ENCODE data around the gene OSBPL10. TPM values are rescaled to one million over a fixed set of nuclear protein-coding genes. Genes with fewer than 3 reads are reported as not detected.

The OSBPL10 gene
- polyA plus RNA-seq, 6 donors from 2014 or later, result 28.7 to 65.6 (median 40.0) TPM

- ATAC-seq (ENCODE audit: low read depth in 2 of 2), result peak; percentile 80 to 84
- H3K9me3 Mint-ChIP-seq, result peaks cover 0 to 1% (median 0%) of the 10 kb centered on the region in 7 donors
- peak overlapping the region; percentile 83 to 95 (median 90) for H3K27ac Mint-ChIP-seq
Observed at GRCh38 chr3:31980530-31981205, 394 bp downstream of the OSBPL10 start.

DNA sequence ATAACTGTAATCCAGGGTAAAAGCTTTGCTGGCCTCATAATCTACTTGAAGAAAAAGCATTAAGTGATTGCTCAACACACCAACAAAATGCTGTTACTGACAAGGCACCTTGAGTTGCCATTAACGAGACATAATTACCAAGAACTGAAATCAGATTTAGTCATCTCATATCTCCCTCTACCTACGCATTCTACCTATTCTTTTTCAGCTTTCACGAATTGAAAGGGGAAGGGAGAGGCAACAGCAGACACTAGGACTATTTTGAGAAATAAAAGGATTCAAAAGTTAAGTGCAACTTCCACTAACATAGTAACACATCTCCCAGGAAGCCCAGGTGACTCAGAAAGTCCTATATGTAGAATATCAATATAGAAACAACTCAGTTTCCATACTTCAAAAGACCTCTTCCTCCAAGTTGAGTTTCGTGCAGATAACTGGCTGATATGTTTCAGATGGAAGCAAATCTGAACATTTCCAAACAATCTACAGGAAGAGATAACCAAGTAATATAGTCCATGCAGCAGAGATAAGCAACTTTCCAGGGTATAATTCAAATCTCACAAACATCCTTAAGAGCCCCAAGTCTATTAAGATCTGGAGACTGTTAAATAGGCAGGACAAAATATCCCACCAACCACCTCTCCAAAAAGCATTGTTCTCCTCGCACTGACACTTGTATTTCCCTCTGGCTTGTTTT is 1.9 kb downstream of the OSBPL10 start:
- DNase-seq (no peak), ATAC-seq (ENCODE audit: low read depth in 2 of 2) (no peak)
- H3K4me1 Mint-ChIP-seq, result peaks cover 77 to 82% (median 80%) of the 10 kb centered on the region in 3 donors
- H3K9me3 Mint-ChIP-seq, result peaks cover 0 to 3% (median 0%) of the 10 kb centered on the region in 7 donors
- H3K27me3 Mint-ChIP-seq, result no peaks in the 10 kb centered on the region
- peak overlapping the region in 5 of 6 donors; percentile 46 to 95 (median 84) for H3K27ac Mint-ChIP-seq
- H3K4me3 Mint-ChIP-seq, result peak overlapping the region; percentile 88 to 100 (median 95)
- peaks cover 6 to 20% of the 10 kb centered on the region in 2 donors for H3K36me3 Mint-ChIP-seq

More at GRCh38 chr3:31980530-31981205, 394 bp downstream of the OSBPL10 start:
- Mint-ChIP-seq H3K36me3 (peaks cover 6 to 20% of the 10 kb centered on the region in 2 donors), H3K4me1 (peaks cover 79 to 80% (median 80%) of the 10 kb centered on the region in 3 donors), H3K27me3 (no peaks in the 10 kb centered on the region), H3K4me3 (peak overlapping the region; percentile 88 to 100 (median 96))
- DNase-seq, result peak; percentile 74

DNA sequence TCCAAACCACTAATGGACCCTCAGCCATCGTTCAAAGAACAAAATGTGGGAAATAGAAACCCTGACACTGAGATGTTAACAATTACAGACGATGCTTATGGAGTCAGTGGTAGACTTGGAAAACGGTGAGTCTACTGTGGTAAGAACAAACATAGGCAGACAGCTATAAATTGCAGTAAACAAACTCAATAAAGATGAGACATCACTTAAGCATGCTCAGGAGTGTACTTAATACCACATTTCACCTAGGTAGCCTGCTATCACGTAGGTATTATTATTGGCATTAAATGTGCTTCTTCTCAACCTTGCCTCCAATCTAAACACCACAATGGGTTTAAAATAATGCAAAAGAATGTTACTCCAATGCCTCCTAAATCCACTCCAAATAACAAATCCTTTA is 2.5 kb downstream of the OSBPL10 start:
- ATAC-seq (ENCODE audit: low read depth in 2 of 2), result no peak
- H3K27ac Mint-ChIP-seq, result peak overlapping the region in 4 of 6 donors; percentile 28 to 95 (median 68)
- peak overlapping the region; percentile 88 to 100 (median 95) for H3K4me3 Mint-ChIP-seq
- DNase-seq, result no peak
- H3K9me3 Mint-ChIP-seq, result peaks cover 0 to 3% (median 0%) of the 10 kb centered on the region in 7 donors
- no peaks in the 10 kb centered on the region for H3K27me3 Mint-ChIP-seq
- peaks cover 76 to 86% (median 80%) of the 10 kb centered on the region in 3 donors for H3K4me1 Mint-ChIP-seq
- peaks cover 6 to 20% of the 10 kb centered on the region in 2 donors for H3K36me3 Mint-ChIP-seq

- Mint-ChIP-seq H3K9me3 (peaks cover 0 to 3% (median 0%) of the 10 kb centered on the region in 7 donors), H3K4me1 (peaks cover 76 to 84% (median 80%) of the 10 kb centered on the region in 3 donors), H3K27ac (peak overlapping the region in 4 of 6 donors; percentile 9 to 84 (median 76)), H3K27me3 (no peaks in the 10 kb centered on the region), H3K36me3 (peaks cover 6 to 20% of the 10 kb centered on the region in 2 donors), H3K4me3 (peak overlapping the region; percentile 7 to 100 (median 72))
- ATAC-seq (ENCODE audit: low read depth in 2 of 2), result no peak
- DNase-seq, result no peak
Observed at GRCh38 chr3:31977736-31978135, 3.3 kb downstream of the OSBPL10 start.

GRCh38 chr3:31976302-31976701 is 4.8 kb downstream of the OSBPL10 start:
- H3K4me1 Mint-ChIP-seq, result peaks cover 78 to 85% (median 80%) of the 10 kb centered on the region in 3 donors
- peaks cover 0 to 3% (median 0%) of the 10 kb centered on the region in 7 donors for H3K9me3 Mint-ChIP-seq
- DNase-seq (no peak), ATAC-seq (ENCODE audit: low read depth in 2 of 2) (no peak)
- H3K36me3 Mint-ChIP-seq, result peaks cover 6 to 20% of the 10 kb centered on the region in 2 donors
- H3K27me3 Mint-ChIP-seq, result no peaks in the 10 kb centered on the region
- peak overlapping the region in 5 of 6 donors; percentile 53 to 84 (median 78) for H3K27ac Mint-ChIP-seq
- H3K4me3 Mint-ChIP-seq, result peak overlapping the region in 6 of 8 donors; percentile 31 to 96 (median 57)

- Mint-ChIP-seq H3K4me3 (peak overlapping the region in 4 of 8 donors; percentile 12 to 96 (median 36)), H3K27ac (peak overlapping the region in 4 of 6 donors; percentile 4 to 84 (median 40)), H3K4me1 (peaks cover 83 to 99% (median 91%) of the 10 kb centered on the region in 3 donors), H3K9me3 (peaks cover 0 to 3% (median 0%) of the 10 kb centered on the region in 7 donors), H3K27me3 (no peaks in the 10 kb centered on the region), H3K36me3 (peaks cover 12 to 20% of the 10 kb centered on the region in 2 donors)
- no peak for DNase-seq
- no peak for ATAC-seq (ENCODE audit: low read depth in 2 of 2)
Observed at GRCh38 chr3:31974964-31975363, 6.1 kb downstream of the OSBPL10 start.

DNA sequence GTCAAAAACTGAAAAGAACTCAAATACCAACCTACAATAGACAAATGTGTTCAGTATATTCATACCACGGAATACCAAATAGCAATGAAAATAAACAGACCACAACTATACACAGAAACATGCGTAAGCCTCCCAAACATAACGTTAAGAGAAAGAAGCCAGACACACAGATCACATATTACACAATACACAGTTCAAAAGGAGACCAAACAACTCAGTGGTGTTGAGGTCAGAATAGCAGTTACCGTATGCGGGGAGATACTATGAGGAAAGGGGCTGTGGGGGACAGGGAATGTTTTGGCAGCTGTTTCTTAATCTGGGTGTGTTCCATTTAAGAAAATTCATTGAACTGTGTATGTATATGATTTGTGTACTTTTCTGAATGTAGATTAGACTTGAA is 6.6 kb downstream of the OSBPL10 start:
- Mint-ChIP-seq H3K27me3 (no peaks in the 10 kb centered on the region), H3K27ac (peak overlapping the region in 5 of 6 donors; percentile 0 to 84 (median 33)), H3K9me3 (peaks cover 0 to 3% (median 0%) of the 10 kb centered on the region in 7 donors), H3K36me3 (peaks cover 12 to 20% of the 10 kb centered on the region in 2 donors), H3K4me3 (peak overlapping the region in 2 of 8 donors; percentile 21 to 96), H3K4me1 (peaks cover 80 to 99% (median 93%) of the 10 kb centered on the region in 3 donors)
- DNase-seq (no peak), ATAC-seq (ENCODE audit: low read depth in 2 of 2) (no peak)

- no peak for DNase-seq
- peaks cover 79 to 99% (median 93%) of the 10 kb centered on the region in 3 donors for H3K4me1 Mint-ChIP-seq
- peak overlapping the region in 4 of 6 donors; percentile 9 to 84 (median 64) for H3K27ac Mint-ChIP-seq
Observed at GRCh38 chr3:31973837-31974236, 7.2 kb downstream of the OSBPL10 start.

DNA sequence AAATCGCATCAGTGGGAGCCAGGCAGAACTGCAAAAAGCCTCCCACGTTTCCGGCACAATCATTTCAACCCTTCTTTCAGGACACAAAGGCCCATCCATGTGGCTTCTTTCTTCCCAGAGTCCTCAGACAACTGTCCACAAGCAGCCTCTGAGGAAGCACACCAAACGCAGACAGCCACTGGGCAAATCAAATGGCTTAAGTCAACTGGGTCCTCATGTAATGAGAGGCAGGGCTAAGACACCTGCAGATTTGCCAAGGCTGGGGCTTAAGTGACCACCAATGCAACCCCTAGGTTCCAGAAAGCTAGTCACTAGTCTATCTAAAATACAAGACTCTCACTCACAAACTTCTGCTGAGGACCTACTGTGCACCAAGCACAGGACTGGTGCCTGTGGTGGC is 8.0 kb downstream of the OSBPL10 start:
- ATAC-seq (ENCODE audit: low read depth in 2 of 2) (no peak), DNase-seq (no peak)
- Mint-ChIP-seq H3K36me3 (peaks cover 12 to 14% of the 10 kb centered on the region in 2 donors), H3K27me3 (no peaks in the 10 kb centered on the region), H3K27ac (peak overlapping the region in 4 of 6 donors; percentile 69 to 91 (median 82)), H3K4me3 (peak overlapping the region in 7 of 8 donors; percentile 13 to 82 (median 69)), H3K4me1 (peaks cover 78 to 99% (median 94%) of the 10 kb centered on the region in 3 donors), H3K9me3 (peaks cover 0 to 3% (median 0%) of the 10 kb centered on the region in 7 donors)

More at GRCh38 chr3:31973837-31974236, 7.2 kb downstream of the OSBPL10 start:
- peaks cover 0 to 3% (median 0%) of the 10 kb centered on the region in 7 donors for H3K9me3 Mint-ChIP-seq
- no peaks in the 10 kb centered on the region for H3K27me3 Mint-ChIP-seq
- H3K4me3 Mint-ChIP-seq, result peak overlapping the region in 3 of 8 donors; percentile 46 to 96 (median 51)
- no peak for ATAC-seq (ENCODE audit: low read depth in 2 of 2)
- peaks cover 12 to 20% of the 10 kb centered on the region in 2 donors for H3K36me3 Mint-ChIP-seq

DNA sequence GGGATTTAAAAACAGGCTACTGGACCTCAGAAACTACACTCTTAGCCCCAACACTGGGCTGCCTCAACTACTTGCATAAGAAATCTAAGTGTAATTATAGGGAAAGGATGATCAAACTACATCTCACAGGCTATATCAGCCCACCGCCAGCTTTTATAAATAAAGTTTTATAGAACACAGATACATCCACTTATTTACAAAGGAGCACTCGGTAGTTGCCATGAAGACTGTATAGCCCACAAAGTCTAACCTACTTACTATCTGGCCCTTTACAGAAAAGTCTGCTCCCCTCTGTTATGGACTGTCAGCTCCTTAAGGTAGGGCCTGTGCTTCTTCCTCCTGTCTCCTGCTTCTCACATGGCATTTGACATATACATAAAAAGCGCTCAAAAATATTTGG is 9.5 kb downstream of the OSBPL10 start:
- H3K4me1 Mint-ChIP-seq, result peaks cover 71 to 94% (median 82%) of the 10 kb centered on the region in 3 donors
- no peaks in the 10 kb centered on the region for H3K27me3 Mint-ChIP-seq
- peak overlapping the region in 4 of 8 donors; percentile 2 to 81 (median 64) for H3K4me3 Mint-ChIP-seq

GRCh38 chr3:31968927-31969418 is 12.1 kb downstream of the OSBPL10 start:
- peaks cover 0 to 6% of the 10 kb centered on the region in 2 donors for H3K36me3 Mint-ChIP-seq
- no peaks in the 10 kb centered on the region for H3K27me3 Mint-ChIP-seq
- peaks cover 50 to 85% (median 74%) of the 10 kb centered on the region in 3 donors for H3K4me1 Mint-ChIP-seq
- DNase-seq, result no peak
- peak overlapping the region in 3 of 8 donors; percentile 29 to 59 (median 34) for H3K4me3 Mint-ChIP-seq
- peaks cover 0 to 2% (median 0%) of the 10 kb centered on the region in 7 donors for H3K9me3 Mint-ChIP-seq
- peak overlapping the region; percentile 21 to 90 (median 71) for H3K27ac Mint-ChIP-seq
- ATAC-seq (ENCODE audit: low read depth in 2 of 2), result no peak

More for the DNA sequence above, 9.5 kb downstream of the OSBPL10 start:
- H3K36me3 Mint-ChIP-seq, result peaks cover 0 to 6% of the 10 kb centered on the region in 2 donors
- H3K27ac Mint-ChIP-seq, result peak overlapping the region in 5 of 6 donors; percentile 9 to 84 (median 30)
- peaks cover 0 to 3% (median 0%) of the 10 kb centered on the region in 7 donors for H3K9me3 Mint-ChIP-seq
- no peak for ATAC-seq (ENCODE audit: low read depth in 2 of 2)
- no peak for DNase-seq

DNA sequence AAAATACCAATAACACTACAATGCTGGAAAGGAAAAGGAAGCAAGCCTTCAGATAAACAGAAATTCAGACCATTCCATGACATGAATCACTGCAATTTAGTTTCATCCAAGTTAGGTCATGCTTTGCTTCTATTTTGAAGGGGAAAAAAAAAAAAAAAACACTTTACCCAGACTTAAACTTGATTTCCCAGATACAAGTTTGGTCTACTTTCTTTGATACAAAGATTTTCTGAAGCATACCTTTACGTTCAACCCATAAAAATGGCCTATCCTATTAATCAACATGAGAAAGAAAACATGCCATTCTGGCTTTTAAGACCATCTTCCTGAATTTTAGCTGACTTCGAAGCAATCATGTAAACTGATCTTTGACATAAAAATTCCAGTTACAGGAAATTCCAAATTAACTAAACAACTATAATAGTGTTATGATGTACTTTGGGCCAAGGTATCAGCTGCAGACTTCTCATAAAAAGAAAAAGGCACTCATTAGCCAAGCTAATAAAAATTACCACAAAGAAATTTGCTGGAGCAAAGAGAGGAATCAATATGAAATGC is 12.6 kb downstream of the OSBPL10 start:
- H3K4me1 Mint-ChIP-seq, result peaks cover 52 to 85% (median 74%) of the 10 kb centered on the region in 3 donors

More for the DNA sequence above, 12.6 kb downstream of the OSBPL10 start:
- peaks cover 0 to 6% of the 10 kb centered on the region in 2 donors for H3K36me3 Mint-ChIP-seq
- peak overlapping the region in 3 of 8 donors; percentile 4 to 55 (median 43) for H3K4me3 Mint-ChIP-seq
- ATAC-seq (ENCODE audit: low read depth in 2 of 2), result no peak
- no peaks in the 10 kb centered on the region for H3K27me3 Mint-ChIP-seq
- peak overlapping the region in 4 of 6 donors; percentile 8 to 90 (median 40) for H3K27ac Mint-ChIP-seq
- no peak for DNase-seq
- peaks cover 0 to 2% (median 0%) of the 10 kb centered on the region in 7 donors for H3K9me3 Mint-ChIP-seq

Data from naive B cell (primary cell).